GM18858 (cell line): ENCODE data around the gene EPN3.

Experiments used
- ATAC-seq: cut with Tn5 transposase; IDR thresholded peaks from one replicate; pipeline ENCODE4 v1.9.1; 2021; ENCODE audit not compliant: unreplicated experiment

The EPN3 gene

GRCh38 chr17:50565402-50566350 lies 33.1 kb downstream of the EPN3 start:
- ATAC-seq = no peak

- no peak for ATAC-seq
These were observed 34.4 kb downstream of the EPN3 start for GRCh38 chr17:50566886-50567285.

DNA sequence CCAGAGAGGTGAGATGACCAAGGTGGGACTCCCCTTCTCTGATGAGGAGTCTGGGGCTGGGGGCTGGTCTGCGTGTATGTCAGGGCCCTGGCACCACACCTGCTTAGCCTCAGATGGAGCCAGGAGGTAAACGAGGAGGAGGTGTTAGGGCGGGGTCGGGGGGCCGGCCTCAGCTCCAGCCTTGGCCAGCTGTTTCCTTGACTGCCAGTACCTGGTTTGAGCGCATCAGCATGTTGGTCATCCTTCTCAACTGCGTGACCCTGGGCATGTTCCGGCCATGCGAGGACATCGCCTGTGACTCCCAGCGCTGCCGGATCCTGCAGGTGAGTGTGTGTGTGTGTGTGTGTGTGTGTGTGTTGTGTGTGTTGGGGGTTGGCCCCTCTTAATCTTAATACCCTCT lies 36.1 kb downstream of the EPN3 start:
- ATAC-seq = no peak

DNA sequence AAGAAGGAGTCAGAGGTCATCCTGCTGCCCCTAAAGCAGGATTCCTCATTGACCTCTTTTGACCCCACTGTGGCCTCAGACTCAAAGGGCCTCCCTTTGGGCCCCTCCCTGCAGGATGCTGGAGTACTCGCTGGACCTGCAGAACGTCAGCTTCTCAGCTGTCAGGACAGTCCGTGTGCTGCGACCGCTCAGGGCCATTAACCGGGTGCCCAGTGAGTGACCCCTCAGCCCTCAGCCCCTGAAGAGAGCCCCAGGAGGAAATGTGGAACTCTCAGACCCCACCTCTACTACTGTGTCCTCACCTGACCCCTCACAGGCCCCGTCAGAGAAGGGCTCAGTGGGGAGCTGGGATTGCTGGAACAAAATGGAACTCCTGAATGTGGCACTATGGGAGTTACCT lies 37.1 kb downstream of the EPN3 start:
- ATAC-seq = no peak

DNA sequence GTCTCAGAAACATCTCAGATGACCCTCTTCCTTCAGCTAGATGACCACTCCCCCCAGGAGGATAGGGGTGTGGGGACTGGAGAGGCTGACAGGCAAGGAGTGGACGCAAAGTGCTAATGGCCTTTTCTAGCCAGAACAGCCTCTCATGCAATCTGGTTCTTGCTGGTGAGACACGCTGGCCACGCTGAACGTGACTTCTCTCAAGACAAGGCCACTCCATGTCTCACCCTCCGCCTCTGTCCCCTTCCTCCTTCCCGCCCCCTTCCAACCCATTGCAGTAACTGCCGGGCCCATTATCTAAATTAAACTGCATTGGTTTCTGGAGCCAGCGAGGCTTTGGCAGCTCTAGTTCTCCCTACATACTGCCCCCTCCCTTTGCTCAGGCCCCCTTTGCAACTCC lies 37.5 kb downstream of the EPN3 start:
- ATAC-seq = no peak

DNA sequence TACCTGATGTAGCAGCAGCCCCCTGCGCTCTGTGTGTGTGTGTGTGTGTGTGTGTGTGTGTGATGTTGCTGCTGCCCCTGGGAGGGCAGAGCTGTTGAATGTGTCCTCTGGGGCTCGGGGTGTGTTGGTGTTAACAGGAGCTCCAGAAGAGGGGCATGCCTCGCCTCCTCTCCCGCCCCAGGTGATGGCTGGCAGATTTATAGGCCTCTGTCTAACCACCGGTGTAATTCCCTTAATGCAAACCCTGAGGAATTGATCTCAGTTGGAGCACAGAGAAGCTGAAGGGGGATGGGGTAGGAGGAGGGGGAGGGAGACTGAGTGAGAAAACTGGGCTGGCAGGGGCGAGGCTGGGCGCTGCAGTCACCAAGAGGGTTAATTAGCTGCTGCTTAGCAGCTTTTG lies 38.0 kb downstream of the EPN3 start:
- no peak for ATAC-seq

- ATAC-seq = no peak
These were observed 39.1 kb downstream of the EPN3 start for GRCh38 chr17:50571681-50572080.

DNA sequence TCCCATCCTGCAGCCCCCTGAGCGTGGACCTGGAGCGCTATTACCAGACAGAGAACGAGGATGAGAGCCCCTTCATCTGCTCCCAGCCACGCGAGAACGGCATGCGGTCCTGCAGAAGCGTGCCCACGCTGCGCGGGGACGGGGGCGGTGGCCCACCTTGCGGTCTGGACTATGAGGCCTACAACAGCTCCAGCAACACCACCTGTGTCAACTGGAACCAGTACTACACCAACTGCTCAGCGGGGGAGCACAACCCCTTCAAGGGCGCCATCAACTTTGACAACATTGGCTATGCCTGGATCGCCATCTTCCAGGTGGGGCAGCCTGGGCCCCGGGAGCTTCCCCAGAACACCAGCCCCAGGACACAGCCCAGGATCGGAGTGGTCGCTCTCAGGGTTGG lies 40.0 kb downstream of the EPN3 start:
- ATAC-seq = no peak

DNA sequence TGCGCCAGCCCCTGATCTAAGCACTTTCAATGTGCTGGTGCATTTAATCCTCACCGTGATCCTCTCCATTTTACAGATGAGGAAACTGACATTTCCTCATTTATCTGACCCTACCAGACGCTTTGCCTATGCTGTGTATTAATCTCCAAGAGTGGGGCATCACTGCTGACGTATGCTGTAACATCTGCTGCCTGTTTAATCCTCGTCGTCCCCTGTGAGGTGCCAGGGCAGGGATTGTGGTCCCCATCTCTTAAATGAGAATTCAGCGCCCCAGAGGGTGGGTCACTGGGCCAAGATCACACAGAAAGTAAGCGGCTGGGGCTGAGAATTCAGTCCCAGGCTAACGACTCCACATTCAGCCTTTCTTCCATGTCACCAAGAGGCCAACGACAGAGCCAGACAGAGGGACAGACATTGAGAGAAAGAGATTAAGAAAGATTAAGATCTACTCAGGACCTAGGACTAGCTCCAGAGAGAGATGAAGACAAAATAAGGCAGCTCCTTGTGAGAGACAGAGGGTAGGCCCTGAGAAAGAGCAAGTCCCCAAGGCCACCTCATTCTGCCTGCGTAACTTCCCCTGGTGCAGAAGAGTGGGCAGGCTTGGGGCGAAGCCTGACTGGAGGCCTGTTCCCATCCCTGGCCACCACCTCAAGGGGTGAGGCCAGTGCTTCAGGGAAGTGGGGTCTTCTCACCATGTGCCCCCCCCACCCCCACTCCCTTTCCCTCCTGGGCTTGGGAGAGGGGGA lies 41.5 kb downstream of the EPN3 start:
- no peak for ATAC-seq

DNA sequence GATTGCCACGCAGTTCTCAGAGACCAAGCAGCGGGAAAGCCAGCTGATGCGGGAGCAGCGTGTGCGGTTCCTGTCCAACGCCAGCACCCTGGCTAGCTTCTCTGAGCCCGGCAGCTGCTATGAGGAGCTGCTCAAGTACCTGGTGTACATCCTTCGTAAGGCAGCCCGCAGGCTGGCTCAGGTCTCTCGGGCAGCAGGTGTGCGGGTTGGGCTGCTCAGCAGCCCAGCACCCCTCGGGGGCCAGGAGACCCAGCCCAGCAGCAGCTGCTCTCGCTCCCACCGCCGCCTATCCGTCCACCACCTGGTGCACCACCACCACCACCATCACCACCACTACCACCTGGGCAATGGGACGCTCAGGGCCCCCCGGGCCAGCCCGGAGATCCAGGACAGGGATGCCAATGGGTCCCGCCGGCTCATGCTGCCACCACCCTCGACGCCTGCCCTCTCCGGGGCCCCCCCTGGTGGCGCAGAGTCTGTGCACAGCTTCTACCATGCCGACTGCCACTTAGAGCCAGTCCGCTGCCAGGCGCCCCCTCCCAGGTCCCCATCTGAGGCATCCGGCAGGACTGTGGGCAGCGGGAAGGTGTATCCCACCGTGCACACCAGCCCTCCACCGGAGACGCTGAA lies 43.2 kb downstream of the EPN3 start:
- no peak for ATAC-seq

DNA sequence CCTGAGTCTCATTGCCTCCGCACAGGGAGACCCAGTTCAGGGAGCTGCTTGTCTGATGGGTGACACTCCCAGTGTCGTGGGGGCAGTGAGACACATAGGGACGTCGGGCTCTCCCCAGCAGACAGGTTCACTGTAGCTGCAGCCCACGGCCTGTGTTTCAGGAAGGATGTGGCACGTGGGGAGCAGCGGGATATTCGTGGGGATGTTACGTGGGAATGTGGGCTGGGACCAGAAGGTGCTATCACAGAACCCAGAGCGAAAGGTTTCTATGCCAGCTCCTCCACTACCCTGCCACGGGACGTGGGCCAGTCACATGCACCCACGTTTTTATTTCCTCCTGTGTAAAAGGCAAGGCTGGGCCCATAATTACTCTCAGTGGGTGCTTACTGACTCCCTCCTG lies 44.3 kb downstream of the EPN3 start:
- no peak for ATAC-seq

GRCh38 chr17:50577451-50577954 lies 45.0 kb downstream of the EPN3 start:
- no peak for ATAC-seq

DNA sequence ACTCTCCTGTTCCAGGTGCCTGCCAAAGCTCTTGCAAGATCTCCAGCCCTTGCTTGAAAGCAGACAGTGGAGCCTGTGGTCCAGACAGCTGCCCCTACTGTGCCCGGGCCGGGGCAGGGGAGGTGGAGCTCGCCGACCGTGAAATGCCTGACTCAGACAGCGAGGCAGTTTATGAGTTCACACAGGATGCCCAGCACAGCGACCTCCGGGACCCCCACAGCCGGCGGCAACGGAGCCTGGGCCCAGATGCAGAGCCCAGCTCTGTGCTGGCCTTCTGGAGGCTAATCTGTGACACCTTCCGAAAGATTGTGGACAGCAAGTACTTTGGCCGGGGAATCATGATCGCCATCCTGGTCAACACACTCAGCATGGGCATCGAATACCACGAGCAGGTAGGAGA lies 45.6 kb downstream of the EPN3 start:
- no peak for ATAC-seq

DNA sequence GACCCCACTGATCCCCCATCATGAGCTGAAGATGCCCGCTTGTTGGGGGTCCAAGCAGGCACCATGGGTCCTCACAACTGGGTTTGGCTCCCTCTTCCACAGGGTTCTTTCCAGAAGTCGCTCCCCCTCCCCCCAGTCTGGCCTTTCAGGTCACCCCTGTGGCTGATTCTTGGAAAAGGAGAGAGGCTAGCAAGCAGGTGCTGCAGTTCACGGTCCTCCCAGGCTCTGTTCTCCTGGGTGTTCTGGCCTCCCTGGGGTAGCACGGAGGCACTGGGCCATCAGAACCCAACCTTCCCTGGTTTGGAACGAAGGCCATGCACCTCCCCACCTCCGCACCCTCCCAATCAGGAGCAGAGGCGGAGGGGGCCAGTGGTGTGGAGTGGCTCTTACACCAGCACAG lies 46.9 kb downstream of the EPN3 start:
- no peak for ATAC-seq

DNA sequence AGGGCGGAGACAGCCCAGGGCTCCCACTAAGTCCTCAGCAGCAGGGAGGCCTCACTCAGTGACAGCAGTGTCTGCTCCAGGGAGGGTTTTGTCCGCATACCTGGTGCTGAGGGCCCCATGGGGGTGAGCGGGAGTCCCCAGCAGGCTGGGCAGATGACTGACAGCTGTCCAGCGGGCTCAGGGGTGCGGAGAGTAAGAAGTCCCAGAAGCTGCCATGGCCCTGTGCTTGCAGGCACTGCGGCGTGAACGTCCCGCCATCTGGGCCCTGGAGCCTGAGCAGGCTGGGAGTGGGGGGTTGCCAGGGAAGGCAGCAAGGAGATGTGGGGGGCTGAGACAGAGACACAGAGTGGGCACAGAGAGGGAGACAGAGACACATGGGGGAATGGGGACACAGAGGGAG lies 48.1 kb downstream of the EPN3 start:
- ATAC-seq = no peak

GRCh38 chr17:50581316-50581715 lies 48.8 kb downstream of the EPN3 start:
- ATAC-seq = no peak

- ATAC-seq = no peak
These were observed 50.2 kb downstream of the EPN3 start for GRCh38 chr17:50582741-50583140.

GRCh38 chr17:50583641-50584040 lies 51.1 kb downstream of the EPN3 start:
- ATAC-seq = no peak

DNA sequence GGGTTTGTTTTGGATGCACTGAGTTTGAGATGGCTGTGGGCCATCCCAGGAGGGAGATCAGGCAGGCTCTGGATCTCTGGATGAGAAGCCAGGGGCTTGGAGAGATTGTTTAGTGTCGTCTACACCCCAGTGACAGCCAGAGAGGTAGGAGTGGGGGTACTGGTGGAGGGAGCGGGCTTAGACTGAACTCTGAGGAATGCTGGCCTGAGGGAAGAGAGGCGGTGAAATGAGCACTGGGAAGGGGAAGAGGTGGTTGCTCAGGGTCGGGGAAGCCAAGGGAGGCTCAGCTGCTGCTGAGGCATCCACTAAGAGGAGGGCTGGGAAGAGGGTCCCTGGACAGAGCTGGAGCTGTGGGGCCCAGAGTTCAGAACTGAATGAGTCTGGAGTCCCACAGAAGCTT lies 51.6 kb downstream of the EPN3 start:
- ATAC-seq = no peak

DNA sequence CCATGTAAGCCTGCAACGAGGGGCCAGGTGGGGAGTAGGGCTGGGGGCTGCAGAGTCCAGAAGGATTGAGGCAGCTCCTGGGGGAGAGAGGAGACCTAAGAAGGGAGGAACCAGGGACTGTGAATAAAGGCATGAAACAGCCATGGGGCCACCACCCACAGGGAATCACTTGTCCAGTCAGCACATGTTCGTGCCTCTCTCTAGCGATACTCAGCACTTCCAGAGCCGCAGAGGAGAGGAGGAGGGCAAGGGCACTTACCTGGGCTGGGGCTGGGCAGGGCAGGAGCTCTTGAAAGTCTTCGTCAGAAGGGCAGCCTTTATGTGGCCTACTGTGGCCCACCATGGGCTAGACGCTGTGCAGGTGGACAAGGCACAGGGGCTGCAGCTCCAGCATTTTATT lies 52.2 kb downstream of the EPN3 start:
- no peak for ATAC-seq

DNA sequence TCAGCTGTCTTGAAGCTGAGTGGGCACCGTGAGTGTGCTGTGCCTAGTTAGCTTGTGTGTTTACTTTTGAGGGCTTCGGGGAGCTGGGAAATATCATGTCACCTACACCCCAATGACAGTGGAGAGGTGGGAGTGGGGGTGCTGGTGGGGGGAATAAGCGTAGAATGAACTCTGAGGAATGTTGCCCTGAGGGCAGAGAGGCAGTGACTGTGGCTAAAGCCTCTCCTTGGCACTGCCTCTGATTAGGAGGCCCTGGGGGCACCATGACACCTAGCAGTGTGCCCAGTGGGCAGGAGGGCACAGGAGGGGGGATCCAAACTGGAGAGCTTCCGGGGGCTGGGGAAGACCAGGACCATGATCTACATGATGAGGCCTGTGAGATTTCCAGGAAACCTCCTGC lies 52.8 kb downstream of the EPN3 start:
- ATAC-seq = no peak

DNA sequence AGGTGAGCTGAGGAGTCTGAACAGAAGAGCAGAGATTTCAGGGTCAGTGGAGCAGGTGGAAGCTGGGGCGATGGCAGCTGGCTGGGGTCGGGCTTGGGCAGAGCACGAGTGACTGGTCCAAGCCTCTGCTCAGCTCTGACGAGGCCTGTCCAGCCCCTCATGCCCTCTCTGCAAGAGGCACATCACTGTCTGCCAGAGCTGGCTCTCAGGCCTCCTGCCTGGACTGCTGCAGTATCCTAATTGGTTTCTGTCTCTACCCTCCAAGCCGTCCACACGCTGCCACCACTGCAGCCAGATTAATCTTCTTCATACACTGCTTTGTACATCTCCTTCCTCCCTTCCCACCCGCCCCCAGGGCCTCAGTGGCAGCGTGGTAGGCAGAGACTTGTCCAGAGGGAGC lies 53.4 kb downstream of the EPN3 start:
- ATAC-seq = no peak
